GM23338 (cell line): Measurements from ENCODE around the gene SYTL1. TPM values are rescaled to one million over a fixed set of nuclear protein-coding genes. Genes with fewer than 3 reads are reported as not detected.

Source experiments
- ATAC-seq: fragments of 200-7000 bp; cut with Tn5 transposase; 3 replicates; pipeline ENCODE4 v1.9.1; 2020
- DNase-seq: peaks from one replicate; pipeline ENCODE4 v3.0.0-alpha.2; 2015; ENCODE audit warnings: low spot score
- H2AFZ ChIP-seq: fragments of 200-600 bp; sonication (generic); 2 replicates; pipeline ENCODE4 v1.8.0; 2016; ENCODE audit warnings: antibody characterized with exemption, mild to moderate bottlenecking, moderate library complexity
- H3F3A ChIP-seq: fragments of 200-600 bp; sonication (generic); replicated peaks from 2 replicates; pipeline ENCODE4 v1.8.0; 2017; ENCODE audit warnings: antibody characterized with exemption, mixed run types, low read depth
- H3K27ac ChIP-seq: fragments of 200-600 bp; sonication (generic); 2 replicates; pipeline ENCODE4 v1.6.1; 2016; ENCODE audit warnings: low read depth
- H3K27me3 ChIP-seq: fragments of 200-600 bp; sonication (generic); 2 replicates; pipeline ENCODE4 v1.8.0; 2016; ENCODE audit warnings: mild to moderate bottlenecking, mixed run types, moderate library complexity; ENCODE audit not compliant: insufficient read depth
- H3K36me3 ChIP-seq: fragments of 200-600 bp; sonication (generic); 2 replicates; pipeline ENCODE4 v1.8.0; 2016; ENCODE audit warnings: mild to moderate bottlenecking; ENCODE audit not compliant: insufficient read depth
- H3K4me1 ChIP-seq: fragments of 200-600 bp; sonication (generic); 2 replicates; pipeline ENCODE4 v1.8.0; 2016; ENCODE audit warnings: mild to moderate bottlenecking, moderate library complexity; ENCODE audit not compliant: insufficient read depth
- H3K4me2 ChIP-seq: fragments of 200-600 bp; sonication (generic); 2 replicates; pipeline ENCODE4 v1.7.1; 2017; ENCODE audit warnings: mixed run types
- H3K4me3 ChIP-seq: fragments of 200-600 bp; sonication (generic); 2 replicates; pipeline ENCODE4 v1.6.1; 2016; ENCODE audit warnings: mixed run types
- H3K79me2 ChIP-seq: fragments of 200-600 bp; sonication (generic); replicated peaks from 2 replicates; pipeline ENCODE4 v1.8.0; 2017; ENCODE audit warnings: mild to moderate bottlenecking; ENCODE audit not compliant: insufficient read depth
- H3K9me2 ChIP-seq: fragments of 200-600 bp; sonication (generic); 2 replicates; pipeline ENCODE4 v1.8.0; 2017; ENCODE audit not compliant: insufficient read depth
- H4K20me1 ChIP-seq: fragments of 200-600 bp; sonication (generic); replicated peaks from 2 replicates; pipeline ENCODE4 v1.8.0; 2017; ENCODE audit warnings: mild to moderate bottlenecking; ENCODE audit not compliant: insufficient read depth
- H3K27ac Mint-ChIP-seq: 2 replicates; pipeline ENCODE4 v1.8.0; 2020; ENCODE audit warnings: inconsistent platforms, mild to moderate bottlenecking, moderate library complexity, mixed read lengths
- H3K27me3 Mint-ChIP-seq: 3 replicates; pipeline ENCODE4 v1.8.0; 2022; ENCODE audit warnings: low read depth, mild to moderate bottlenecking, moderate library complexity, mixed read lengths, inconsistent platforms; ENCODE audit not compliant: insufficient read depth, poor library complexity
- H3K36me3 Mint-ChIP-seq: 3 replicates; pipeline ENCODE4 v1.8.0; 2021; ENCODE audit warnings: low read depth, mild to moderate bottlenecking, inconsistent platforms, moderate library complexity, mixed read lengths
- H3K4me1 Mint-ChIP-seq: 3 replicates; pipeline ENCODE4 v1.8.0; 2020; ENCODE audit warnings: mild to moderate bottlenecking, inconsistent platforms, mixed read lengths
- H3K4me3 Mint-ChIP-seq: 3 replicates; pipeline ENCODE4 v1.8.0; 2021; ENCODE audit warnings: moderate library complexity, mild to moderate bottlenecking, inconsistent platforms, mixed read lengths
- H3K9me3 Mint-ChIP-seq: 3 replicates; pipeline ENCODE4 v1.8.0; 2020; ENCODE audit warnings: moderate library complexity, mild to moderate bottlenecking, inconsistent platforms, mixed read lengths
- CREB1 ChIP-seq: fragments of 250-450 bp; sonication (Bioruptor Pico); IDR thresholded peaks from 2 replicates; pipeline ENCODE4 v1.5.0; 2020; ENCODE audit warnings: low read depth, mild to moderate bottlenecking, moderate library complexity
- EZH2 ChIP-seq: fragments of 200-600 bp; sonication (generic); IDR thresholded peaks from one replicate; pipeline ENCODE4 v1.8.0; 2017; ENCODE audit warnings: antibody characterized with exemption, mild to moderate bottlenecking, low read depth; ENCODE audit not compliant: unreplicated experiment
- NANOG ChIP-seq: IDR thresholded peaks from 2 replicates; pipeline ENCODE4 v1.6.1; 2016; ENCODE audit warnings: antibody characterized with exemption, borderline replicate concordance
- STAT1 ChIP-seq: IDR thresholded peaks from one replicate; pipeline ENCODE4 v1.6.1; 2016; ENCODE audit warnings: antibody characterized with exemption; ENCODE audit not compliant: unreplicated experiment
- ZNF114 ChIP-seq: fragments of 250-450 bp; sonication (Bioruptor Pico); IDR thresholded peaks from 2 replicates; pipeline ENCODE4 v1.5.0; 2020; ENCODE audit warnings: mild to moderate bottlenecking, moderate library complexity
- ZNF331 ChIP-seq: fragments of 250-450 bp; sonication (Bioruptor Pico); IDR thresholded peaks from 2 replicates; pipeline ENCODE4 v1.5.0; 2020; ENCODE audit warnings: low read depth, mild to moderate bottlenecking, moderate library complexity
- polyA plus RNA-seq: library from polyadenylated mRNA; unstranded; fragments of >200 nt; fragmentation: Nextera tagmentation; extraction: Ambion mirVana; gene quantifications from 2 replicates; pipeline ENCODE4 v1.2.1, GENCODE V29; 2016
- total RNA-seq: library from RNA; depleted of rRNA; stranded (reverse); fragments of >200 nt; shearing (Covaris generic); gene quantifications from 2 replicates; pipeline ENCODE4 v1.2.3, GENCODE V29; 2014
- TF ChIP-seq, protein P1 (sequence below): IDR thresholded peaks from one replicate; pipeline ENCODE4 v1.6.1; 2018; ENCODE audit warnings: antibody characterized with exemption; ENCODE audit not compliant: unreplicated experiment
- TF ChIP-seq, protein P2 (sequence below), 2 experiments: fragments of 200-600 bp in 1 of 2; sonication (generic) in 1 of 2; conservative IDR thresholded peaks; 2 replicates each; pipeline versions ENCODE4 v1.5.1 to v1.6.1; 2016 to 2017; ENCODE audit warnings: antibody characterized with exemption in 2 of 2, low read depth in 2 of 2, mild to moderate bottlenecking in 2 of 2, moderate library complexity in 1 of 2
- TF ChIP-seq, protein P3 (sequence below): fragments of 250-450 bp; sonication (Bioruptor Pico); IDR thresholded peaks from 2 replicates; pipeline ENCODE4 v1.5.0; 2020; ENCODE audit warnings: mild to moderate bottlenecking, moderate library complexity

Gene SYTL1
- total and polyA plus RNA-seq, 2 experiments from 2014 or later, result 4.9 to 12.3 TPM

DNA sequence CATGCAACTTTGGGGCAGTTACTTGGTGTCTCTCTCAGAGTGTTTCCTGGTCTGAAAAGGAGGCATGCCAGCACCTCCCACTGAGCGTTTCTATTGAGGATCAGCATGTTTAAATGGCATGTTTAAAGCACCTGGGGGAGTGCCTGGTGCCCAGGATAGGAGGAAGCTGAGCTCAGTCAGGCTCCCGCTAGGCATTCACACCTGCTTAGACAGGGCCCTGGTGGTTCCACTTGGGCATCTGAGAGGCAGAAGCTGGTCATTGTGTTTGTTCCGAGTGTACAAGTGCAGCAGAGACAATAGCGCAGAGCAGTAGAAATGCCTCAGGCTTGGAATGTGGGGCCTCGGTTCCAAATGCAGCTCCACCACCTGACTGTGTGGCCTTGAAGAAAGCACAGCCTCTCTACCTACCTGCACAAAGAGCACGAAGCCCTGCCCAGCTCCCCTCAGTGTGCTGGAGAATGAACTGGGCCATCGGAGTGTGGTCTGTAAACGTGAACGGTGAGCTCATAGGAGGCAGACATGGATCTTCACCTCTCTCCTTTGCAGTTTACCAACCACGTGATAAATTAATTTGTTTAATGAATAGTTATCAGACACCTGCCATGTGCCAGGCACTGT lies 40.1 kb upstream of the SYTL1 start:
- H3K9me3 Mint-ChIP-seq, result no peaks in the 10 kb centered on the region
- Histone ChIP-seq H3K4me2 (peak overlapping the region; percentile 65), H3K79me2 (no peaks in the 10 kb centered on the region), H3K36me3 (no peaks in the 10 kb centered on the region), H3K27ac (no peak overlapping the region), H2AFZ (no peak overlapping the region), H4K20me1 (no peaks in the 10 kb centered on the region), H3K27me3 (no peaks in the 10 kb centered on the region), H3K4me1 (peaks cover 19% of the 10 kb centered on the region), H3K9me2 (no peaks in the 10 kb centered on the region), H3K4me3 (no peak overlapping the region), H3F3A (no peaks in the 10 kb centered on the region; the same call in 1 of the 2 replicates)
- peak overlapping the region; percentile 76 for H3K27ac Mint-ChIP-seq
- H3K4me3 Mint-ChIP-seq, result peak overlapping the region; percentile 20; the same call in 1 of the 3 replicates
- no peak for DNase-seq
- peak; percentile 21 for ATAC-seq
- peaks cover 33% of the 10 kb centered on the region for H3K4me1 Mint-ChIP-seq
- H3K27me3 Mint-ChIP-seq, result peaks cover 7% of the 10 kb centered on the region
- H3K36me3 Mint-ChIP-seq, result no peaks in the 10 kb centered on the region; the same call in 2 of the 3 replicates
- TF ChIP-seq CREB1 (CRISPR knock-in tag) (no peak), ZNF331 (CRISPR knock-in tag) (no peak), EZH2 (no peak)

- Mint-ChIP-seq H3K4me1 (peaks cover 41% of the 10 kb centered on the region), H3K27ac (no peak overlapping the region), H3K9me3 (no peaks in the 10 kb centered on the region), H3K36me3 (no peaks in the 10 kb centered on the region; the same call in 2 of the 3 replicates), H3K27me3 (peaks cover 14% of the 10 kb centered on the region), H3K4me3 (no peak overlapping the region)
- no peak overlapping the region for H3K27ac ChIP-seq
- H3K36me3 ChIP-seq, result no peaks in the 10 kb centered on the region
- no peaks in the 10 kb centered on the region for H3K27me3 ChIP-seq
- DNase-seq (no peak), ATAC-seq (no peak)
- H3K9me2 ChIP-seq, result no peaks in the 10 kb centered on the region
- H4K20me1 ChIP-seq, result no peaks in the 10 kb centered on the region
- H3K4me3 ChIP-seq, result no peak overlapping the region
- H3F3A ChIP-seq, result peaks cover 3% of the 10 kb centered on the region; the same call in 1 of the 2 replicates
- H3K79me2 ChIP-seq, result no peaks in the 10 kb centered on the region
- no peak overlapping the region for H2AFZ ChIP-seq
- peaks cover 28% of the 10 kb centered on the region for H3K4me1 ChIP-seq
- H3K4me2 ChIP-seq, result no peak overlapping the region
- TF ChIP-seq ZNF114, result no peak
- TF ChIP-seq, protein P1, sequence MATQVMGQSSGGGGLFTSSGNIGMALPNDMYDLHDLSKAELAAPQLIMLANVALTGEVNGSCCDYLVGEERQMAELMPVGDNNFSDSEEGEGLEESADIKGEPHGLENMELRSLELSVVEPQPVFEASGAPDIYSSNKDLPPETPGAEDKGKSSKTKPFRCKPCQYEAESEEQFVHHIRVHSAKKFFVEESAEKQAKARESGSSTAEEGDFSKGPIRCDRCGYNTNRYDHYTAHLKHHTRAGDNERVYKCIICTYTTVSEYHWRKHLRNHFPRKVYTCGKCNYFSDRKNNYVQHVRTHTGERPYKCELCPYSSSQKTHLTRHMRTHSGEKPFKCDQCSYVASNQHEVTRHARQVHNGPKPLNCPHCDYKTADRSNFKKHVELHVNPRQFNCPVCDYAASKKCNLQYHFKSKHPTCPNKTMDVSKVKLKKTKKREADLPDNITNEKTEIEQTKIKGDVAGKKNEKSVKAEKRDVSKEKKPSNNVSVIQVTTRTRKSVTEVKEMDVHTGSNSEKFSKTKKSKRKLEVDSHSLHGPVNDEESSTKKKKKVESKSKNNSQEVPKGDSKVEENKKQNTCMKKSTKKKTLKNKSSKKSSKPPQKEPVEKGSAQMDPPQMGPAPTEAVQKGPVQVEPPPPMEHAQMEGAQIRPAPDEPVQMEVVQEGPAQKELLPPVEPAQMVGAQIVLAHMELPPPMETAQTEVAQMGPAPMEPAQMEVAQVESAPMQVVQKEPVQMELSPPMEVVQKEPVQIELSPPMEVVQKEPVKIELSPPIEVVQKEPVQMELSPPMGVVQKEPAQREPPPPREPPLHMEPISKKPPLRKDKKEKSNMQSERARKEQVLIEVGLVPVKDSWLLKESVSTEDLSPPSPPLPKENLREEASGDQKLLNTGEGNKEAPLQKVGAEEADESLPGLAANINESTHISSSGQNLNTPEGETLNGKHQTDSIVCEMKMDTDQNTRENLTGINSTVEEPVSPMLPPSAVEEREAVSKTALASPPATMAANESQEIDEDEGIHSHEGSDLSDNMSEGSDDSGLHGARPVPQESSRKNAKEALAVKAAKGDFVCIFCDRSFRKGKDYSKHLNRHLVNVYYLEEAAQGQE, result no peak
- TF ChIP-seq, protein P2, sequence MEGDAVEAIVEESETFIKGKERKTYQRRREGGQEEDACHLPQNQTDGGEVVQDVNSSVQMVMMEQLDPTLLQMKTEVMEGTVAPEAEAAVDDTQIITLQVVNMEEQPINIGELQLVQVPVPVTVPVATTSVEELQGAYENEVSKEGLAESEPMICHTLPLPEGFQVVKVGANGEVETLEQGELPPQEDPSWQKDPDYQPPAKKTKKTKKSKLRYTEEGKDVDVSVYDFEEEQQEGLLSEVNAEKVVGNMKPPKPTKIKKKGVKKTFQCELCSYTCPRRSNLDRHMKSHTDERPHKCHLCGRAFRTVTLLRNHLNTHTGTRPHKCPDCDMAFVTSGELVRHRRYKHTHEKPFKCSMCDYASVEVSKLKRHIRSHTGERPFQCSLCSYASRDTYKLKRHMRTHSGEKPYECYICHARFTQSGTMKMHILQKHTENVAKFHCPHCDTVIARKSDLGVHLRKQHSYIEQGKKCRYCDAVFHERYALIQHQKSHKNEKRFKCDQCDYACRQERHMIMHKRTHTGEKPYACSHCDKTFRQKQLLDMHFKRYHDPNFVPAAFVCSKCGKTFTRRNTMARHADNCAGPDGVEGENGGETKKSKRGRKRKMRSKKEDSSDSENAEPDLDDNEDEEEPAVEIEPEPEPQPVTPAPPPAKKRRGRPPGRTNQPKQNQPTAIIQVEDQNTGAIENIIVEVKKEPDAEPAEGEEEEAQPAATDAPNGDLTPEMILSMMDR (conservative IDR thresholded peaks at IDR 0.05; ENCODE audit: low read depth in 2 of 2), result no peak
- TF ChIP-seq, protein P3, sequence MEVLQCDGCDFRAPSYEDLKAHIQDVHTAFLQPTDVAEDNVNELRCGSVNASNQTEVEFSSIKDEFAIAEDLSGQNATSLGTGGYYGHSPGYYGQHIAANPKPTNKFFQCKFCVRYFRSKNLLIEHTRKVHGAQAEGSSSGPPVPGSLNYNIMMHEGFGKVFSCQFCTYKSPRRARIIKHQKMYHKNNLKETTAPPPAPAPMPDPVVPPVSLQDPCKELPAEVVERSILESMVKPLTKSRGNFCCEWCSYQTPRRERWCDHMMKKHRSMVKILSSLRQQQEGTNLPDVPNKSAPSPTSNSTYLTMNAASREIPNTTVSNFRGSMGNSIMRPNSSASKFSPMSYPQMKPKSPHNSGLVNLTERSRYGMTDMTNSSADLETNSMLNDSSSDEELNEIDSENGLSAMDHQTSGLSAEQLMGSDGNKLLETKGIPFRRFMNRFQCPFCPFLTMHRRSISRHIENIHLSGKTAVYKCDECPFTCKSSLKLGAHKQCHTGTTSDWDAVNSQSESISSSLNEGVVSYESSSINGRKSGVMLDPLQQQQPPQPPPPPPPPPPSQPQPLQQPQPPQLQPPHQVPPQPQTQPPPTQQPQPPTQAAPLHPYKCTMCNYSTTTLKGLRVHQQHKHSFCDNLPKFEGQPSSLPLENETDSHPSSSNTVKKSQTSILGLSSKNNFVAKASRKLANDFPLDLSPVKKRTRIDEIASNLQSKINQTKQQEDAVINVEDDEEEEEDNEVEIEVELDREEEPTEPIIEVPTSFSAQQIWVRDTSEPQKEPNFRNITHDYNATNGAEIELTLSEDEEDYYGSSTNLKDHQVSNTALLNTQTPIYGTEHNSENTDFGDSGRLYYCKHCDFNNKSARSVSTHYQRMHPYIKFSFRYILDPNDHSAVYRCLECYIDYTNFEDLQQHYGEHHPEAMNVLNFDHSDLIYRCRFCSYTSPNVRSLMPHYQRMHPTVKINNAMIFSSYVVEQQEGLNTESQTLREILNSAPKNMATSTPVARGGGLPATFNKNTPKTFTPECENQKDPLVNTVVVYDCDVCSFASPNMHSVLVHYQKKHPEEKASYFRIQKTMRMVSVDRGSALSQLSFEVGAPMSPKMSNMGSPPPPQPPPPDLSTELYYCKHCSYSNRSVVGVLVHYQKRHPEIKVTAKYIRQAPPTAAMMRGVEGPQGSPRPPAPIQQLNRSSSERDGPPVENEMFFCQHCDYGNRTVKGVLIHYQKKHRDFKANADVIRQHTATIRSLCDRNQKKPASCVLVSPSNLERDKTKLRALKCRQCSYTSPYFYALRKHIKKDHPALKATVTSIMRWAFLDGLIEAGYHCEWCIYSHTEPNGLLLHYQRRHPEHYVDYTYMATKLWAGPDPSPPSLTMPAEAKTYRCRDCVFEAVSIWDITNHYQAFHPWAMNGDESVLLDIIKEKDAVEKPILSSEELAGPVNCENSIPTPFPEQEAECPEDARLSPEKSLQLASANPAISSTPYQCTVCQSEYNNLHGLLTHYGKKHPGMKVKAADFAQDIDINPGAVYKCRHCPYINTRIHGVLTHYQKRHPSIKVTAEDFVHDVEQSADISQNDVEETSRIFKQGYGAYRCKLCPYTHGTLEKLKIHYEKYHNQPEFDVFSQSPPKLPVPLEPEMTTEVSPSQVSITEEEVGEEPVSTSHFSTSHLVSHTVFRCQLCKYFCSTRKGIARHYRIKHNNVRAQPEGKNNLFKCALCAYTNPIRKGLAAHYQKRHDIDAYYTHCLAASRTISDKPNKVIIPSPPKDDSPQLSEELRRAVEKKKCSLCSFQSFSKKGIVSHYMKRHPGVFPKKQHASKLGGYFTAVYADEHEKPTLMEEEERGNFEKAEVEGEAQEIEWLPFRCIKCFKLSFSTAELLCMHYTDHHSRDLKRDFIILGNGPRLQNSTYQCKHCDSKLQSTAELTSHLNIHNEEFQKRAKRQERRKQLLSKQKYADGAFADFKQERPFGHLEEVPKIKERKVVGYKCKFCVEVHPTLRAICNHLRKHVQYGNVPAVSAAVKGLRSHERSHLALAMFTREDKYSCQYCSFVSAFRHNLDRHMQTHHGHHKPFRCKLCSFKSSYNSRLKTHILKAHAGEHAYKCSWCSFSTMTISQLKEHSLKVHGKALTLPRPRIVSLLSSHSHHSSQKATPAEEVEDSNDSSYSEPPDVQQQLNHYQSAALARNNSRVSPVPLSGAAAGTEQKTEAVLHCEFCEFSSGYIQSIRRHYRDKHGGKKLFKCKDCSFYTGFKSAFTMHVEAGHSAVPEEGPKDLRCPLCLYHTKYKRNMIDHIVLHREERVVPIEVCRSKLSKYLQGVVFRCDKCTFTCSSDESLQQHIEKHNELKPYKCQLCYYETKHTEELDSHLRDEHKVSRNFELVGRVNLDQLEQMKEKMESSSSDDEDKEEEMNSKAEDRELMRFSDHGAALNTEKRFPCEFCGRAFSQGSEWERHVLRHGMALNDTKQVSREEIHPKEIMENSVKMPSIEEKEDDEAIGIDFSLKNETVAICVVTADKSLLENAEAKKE (CRISPR knock-in tag), result no peak
- no peak for TF ChIP-seq ZNF331 (CRISPR knock-in tag)
- no peak for TF ChIP-seq CREB1 (CRISPR knock-in tag)
- no peak for TF ChIP-seq STAT1
- TF ChIP-seq NANOG, result no peak
- no peak for TF ChIP-seq EZH2
These were observed 39.2 kb upstream of the SYTL1 start for GRCh38 chr1:27302612-27303011.
